Loucy (cell line): ENCODE results near the gene CRYM.
"Not testable (repeated sequence)": the region's sequence is repeated elsewhere in the genome, so short reads cannot be mapped to it uniquely, and the experiment has no call there.

Experiments used
- CTCF ChIP-seq: fragments of 200-600 bp; sonication (generic); conservative IDR thresholded peaks from 2 replicates; pipeline ENCODE4 v1.5.1; 2014; ENCODE audit warnings: mild to moderate bottlenecking, antibody characterized with exemption, low read length
- EZH2phosphoT487 ChIP-seq: fragments of 200-600 bp; IDR thresholded peaks from 2 replicates; pipeline ENCODE4 v1.6.1; 2018; ENCODE audit warnings: antibody characterized with exemption, mild to moderate bottlenecking, moderate library complexity, borderline replicate concordance

- not testable (repeated sequence) for TF ChIP-seq CTCF, EZH2phosphoT487
Measured at GRCh38 chr16:21289789-21290188, 11.7 kb upstream of the CRYM start.
